Adipocyte (in vitro differentiated cells): ENCODE data around the gene SOCS7.

ENCODE experiments used
- DNase-seq: peaks from one replicate; pipeline ENCODE4 v3.0.0-alpha.2; 2015; ENCODE audit warnings: low read depth
- H3K27me3 ChIP-seq: replicated peaks from 2 replicates; pipeline ENCODE4 v1.7.0; 2013; ENCODE audit warnings: mild to moderate bottlenecking, low read length, moderate library complexity; ENCODE audit not compliant: control insufficient read depth, insufficient read depth
- H3K36me3 ChIP-seq: 2 replicates; pipeline ENCODE4 v1.7.0; 2013; ENCODE audit warnings: low read length, mild to moderate bottlenecking, moderate library complexity; ENCODE audit not compliant: control insufficient read depth, insufficient read depth, severe bottlenecking
- H3K4me1 ChIP-seq: 2 replicates; pipeline ENCODE4 v1.7.0; 2013; ENCODE audit warnings: mild to moderate bottlenecking, low read length, moderate library complexity; ENCODE audit not compliant: control insufficient read depth, insufficient read depth
- H3K4me3 ChIP-seq: 2 replicates; pipeline ENCODE4 v1.7.0; 2013; ENCODE audit warnings: mild to moderate bottlenecking, low read length, moderate library complexity
- H3K9ac ChIP-seq: 2 replicates; pipeline ENCODE4 v1.7.0; 2013; ENCODE audit warnings: mild to moderate bottlenecking, low read length, moderate library complexity
- H3K9me3 ChIP-seq: 2 replicates; pipeline ENCODE4 v1.7.0; 2013; ENCODE audit warnings: mild to moderate bottlenecking, low read length, moderate library complexity; ENCODE audit not compliant: control insufficient read depth

SOCS7 gene, protein sequence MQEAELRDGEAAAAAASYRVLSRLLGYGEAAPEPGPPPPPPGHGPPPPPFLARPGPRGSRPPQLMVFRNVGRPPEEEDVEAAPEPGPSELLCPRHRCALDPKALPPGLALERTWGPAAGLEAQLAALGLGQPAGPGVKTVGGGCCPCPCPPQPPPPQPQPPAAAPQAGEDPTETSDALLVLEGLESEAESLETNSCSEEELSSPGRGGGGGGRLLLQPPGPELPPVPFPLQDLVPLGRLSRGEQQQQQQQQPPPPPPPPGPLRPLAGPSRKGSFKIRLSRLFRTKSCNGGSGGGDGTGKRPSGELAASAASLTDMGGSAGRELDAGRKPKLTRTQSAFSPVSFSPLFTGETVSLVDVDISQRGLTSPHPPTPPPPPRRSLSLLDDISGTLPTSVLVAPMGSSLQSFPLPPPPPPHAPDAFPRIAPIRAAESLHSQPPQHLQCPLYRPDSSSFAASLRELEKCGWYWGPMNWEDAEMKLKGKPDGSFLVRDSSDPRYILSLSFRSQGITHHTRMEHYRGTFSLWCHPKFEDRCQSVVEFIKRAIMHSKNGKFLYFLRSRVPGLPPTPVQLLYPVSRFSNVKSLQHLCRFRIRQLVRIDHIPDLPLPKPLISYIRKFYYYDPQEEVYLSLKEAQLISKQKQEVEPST

GRCh38 chr17:38351412-38352222 lies at the start of gene SOCS7:
SOCS7 (plus strand) TSS chr17:38351844; CDS start chr17:38352053, 209 bp downstream.
- DNase-seq: peak; percentile 98
- H3K9ac ChIP-seq: peak within 1 kb of the TSS; percentile 91
- no peaks in the 10 kb centered on the region for H3K27me3 ChIP-seq
- H3K4me3 ChIP-seq: peak within 1 kb of the TSS; percentile 87
- peaks cover 26% of the 10 kb centered on the region for H3K4me1 ChIP-seq
- H3K9me3 ChIP-seq: no peaks in the 10 kb centered on the region
- no peaks in the 10 kb centered on the region for H3K36me3 ChIP-seq

- H3K4me1 ChIP-seq: no peaks in the 10 kb centered on the region
- no peaks in the 10 kb centered on the region for H3K9me3 ChIP-seq
- H3K27me3 ChIP-seq: no peaks in the 10 kb centered on the region
- H3K9ac ChIP-seq: no peak overlapping the region
- DNase-seq: no peak
- no peak overlapping the region for H3K4me3 ChIP-seq
- H3K36me3 ChIP-seq: peaks cover 20% of the 10 kb centered on the region
Observed at GRCh38 chr17:38315497-38315896, 36.1 kb upstream of the SOCS7 start.

- no peak for DNase-seq
- no peaks in the 10 kb centered on the region for H3K9me3 ChIP-seq
Observed at GRCh38 chr17:38317081-38317480, 34.6 kb upstream of the SOCS7 start.

GRCh38 chr17:38320482-38320881 lies 31.2 kb upstream of the SOCS7 start:
- Histone ChIP-seq H3K9ac (no peak overlapping the region), H3K36me3 (peaks cover 27% of the 10 kb centered on the region), H3K9me3 (no peaks in the 10 kb centered on the region), H3K4me1 (peaks cover 17% of the 10 kb centered on the region), H3K4me3 (no peak overlapping the region), H3K27me3 (no peaks in the 10 kb centered on the region)
- DNase-seq: no peak

More at GRCh38 chr17:38317081-38317480, 34.6 kb upstream of the SOCS7 start:
- H3K9ac ChIP-seq: no peak overlapping the region
- peaks cover 22% of the 10 kb centered on the region for H3K36me3 ChIP-seq
- H3K27me3 ChIP-seq: no peaks in the 10 kb centered on the region
- no peaks in the 10 kb centered on the region for H3K4me1 ChIP-seq
- no peak overlapping the region for H3K4me3 ChIP-seq

- Histone ChIP-seq H3K9ac (no peak overlapping the region), H3K27me3 (no peaks in the 10 kb centered on the region), H3K4me1 (peaks cover 21% of the 10 kb centered on the region), H3K36me3 (peaks cover 27% of the 10 kb centered on the region), H3K9me3 (no peaks in the 10 kb centered on the region), H3K4me3 (no peak overlapping the region)
- peak; percentile 80 for DNase-seq
Observed at GRCh38 chr17:38322156-38322779, 29.4 kb upstream of the SOCS7 start.

DNA sequence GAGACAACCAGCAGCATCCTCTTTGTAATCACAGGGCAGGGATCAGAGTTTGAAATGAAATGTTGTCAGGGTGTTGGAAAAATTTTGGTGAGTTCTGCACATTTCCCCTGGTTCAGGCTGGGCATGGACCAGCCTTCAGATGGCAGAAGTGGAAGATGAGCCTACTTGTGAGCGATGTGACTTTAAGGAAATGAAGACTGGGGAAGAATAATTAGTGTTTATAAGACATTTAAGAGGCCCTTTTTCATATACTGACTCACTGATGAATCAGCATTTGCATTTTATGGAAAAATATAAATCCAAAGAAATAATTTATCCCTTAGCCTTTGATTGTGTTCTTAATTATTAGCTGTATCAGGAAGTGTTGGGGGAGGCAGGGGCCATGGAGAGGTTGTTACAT lies 28.7 kb upstream of the SOCS7 start:
- H3K4me3 ChIP-seq: no peak overlapping the region
- H3K9ac ChIP-seq: no peak overlapping the region
- H3K36me3 ChIP-seq: peaks cover 27% of the 10 kb centered on the region
- DNase-seq: no peak
- H3K4me1 ChIP-seq: peaks cover 21% of the 10 kb centered on the region
- no peaks in the 10 kb centered on the region for H3K9me3 ChIP-seq
- no peaks in the 10 kb centered on the region for H3K27me3 ChIP-seq

DNA sequence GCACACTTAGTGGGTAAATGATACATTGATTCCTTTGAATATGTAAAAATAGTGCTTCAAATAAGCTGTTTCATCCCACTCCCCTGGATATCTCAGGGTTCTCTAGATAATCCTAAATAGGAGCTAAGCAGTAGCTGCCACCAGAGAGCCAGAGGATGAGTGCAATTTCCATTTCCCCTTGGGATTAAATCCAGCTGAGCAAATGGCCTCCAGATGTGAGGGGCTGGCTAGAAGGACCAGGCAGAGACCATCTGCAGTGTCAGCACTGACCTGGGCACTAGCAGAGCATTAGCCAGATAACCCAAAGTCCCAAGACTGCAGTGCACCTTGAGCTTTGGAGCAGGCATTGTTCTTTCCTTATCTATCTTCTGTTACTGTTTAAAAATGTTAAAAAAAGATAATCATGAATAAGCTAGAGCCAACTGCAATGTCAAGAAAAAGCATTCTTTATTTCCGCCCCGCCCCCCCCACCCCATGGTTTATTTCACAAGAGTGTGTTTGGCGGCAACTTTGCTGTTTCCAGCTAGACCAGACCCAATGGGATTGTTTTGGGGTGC lies 27.4 kb upstream of the SOCS7 start:
- no peak overlapping the region for H3K4me3 ChIP-seq
- DNase-seq: no peak
- no peak overlapping the region for H3K9ac ChIP-seq
- H3K9me3 ChIP-seq: no peaks in the 10 kb centered on the region
- H3K27me3 ChIP-seq: peaks cover 4% of the 10 kb centered on the region
- peaks cover 21% of the 10 kb centered on the region for H3K4me1 ChIP-seq
- peaks cover 27% of the 10 kb centered on the region for H3K36me3 ChIP-seq

DNA sequence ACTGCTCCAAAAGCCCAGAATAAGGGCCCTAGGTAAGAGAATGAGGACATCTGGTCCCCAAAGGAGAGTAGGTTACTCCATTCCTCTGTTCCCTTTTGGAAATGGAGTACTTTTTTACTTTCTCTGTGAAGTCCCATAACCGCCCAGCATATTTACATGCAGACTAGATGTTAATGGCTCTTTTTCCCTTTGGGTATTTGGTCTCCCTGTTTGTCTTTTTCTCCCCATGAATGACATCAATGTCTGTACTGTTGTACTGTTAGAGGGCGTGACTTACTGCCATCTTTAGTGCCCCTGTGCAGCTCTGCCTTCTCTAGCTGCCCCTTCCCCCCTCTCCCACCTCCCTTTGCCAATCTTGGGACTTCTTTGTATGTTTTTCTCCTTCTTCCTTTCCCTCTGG lies 26.9 kb upstream of the SOCS7 start:
- Histone ChIP-seq H3K4me1 (peaks cover 21% of the 10 kb centered on the region), H3K4me3 (no peak overlapping the region), H3K36me3 (peaks cover 22% of the 10 kb centered on the region), H3K27me3 (peaks cover 8% of the 10 kb centered on the region), H3K9me3 (no peaks in the 10 kb centered on the region), H3K9ac (no peak overlapping the region)
- no peak for DNase-seq

DNA sequence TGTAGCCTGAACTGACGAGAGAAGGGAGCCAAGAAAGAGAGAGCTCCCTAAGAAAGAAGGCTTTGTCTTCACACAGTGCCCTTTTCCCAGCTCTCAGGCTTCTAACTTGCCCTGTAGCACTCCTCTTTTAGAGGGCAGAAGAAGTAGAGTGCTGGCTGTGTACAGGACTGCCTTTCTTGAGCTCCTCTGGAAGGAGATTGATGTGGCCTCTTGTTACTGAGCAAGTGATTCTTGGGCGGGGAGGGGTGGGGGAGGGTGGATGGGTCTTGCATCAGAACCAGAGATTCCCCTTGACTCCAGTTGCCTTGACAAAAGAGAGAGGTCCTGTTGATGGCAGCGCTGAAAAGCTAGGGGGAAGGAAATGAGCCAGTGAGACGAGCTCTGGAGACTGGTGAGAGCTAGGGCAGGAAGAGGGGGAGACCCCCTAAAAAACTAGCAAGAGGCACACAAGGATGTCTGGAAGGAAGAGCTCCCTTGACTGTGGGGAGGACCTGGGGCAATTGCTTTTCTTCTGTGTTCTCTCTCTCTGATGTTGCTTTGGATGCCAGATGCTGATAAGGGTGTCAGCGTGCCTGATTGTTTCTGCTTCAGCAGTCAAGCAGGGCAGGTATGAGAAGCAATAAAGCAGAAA lies 26.3 kb upstream of the SOCS7 start:
- Histone ChIP-seq H3K36me3 (peaks cover 19% of the 10 kb centered on the region), H3K4me1 (peaks cover 21% of the 10 kb centered on the region), H3K27me3 (peaks cover 14% of the 10 kb centered on the region), H3K9ac (no peak overlapping the region), H3K4me3 (no peak overlapping the region), H3K9me3 (no peaks in the 10 kb centered on the region)
- peak; percentile 33 for DNase-seq

DNA sequence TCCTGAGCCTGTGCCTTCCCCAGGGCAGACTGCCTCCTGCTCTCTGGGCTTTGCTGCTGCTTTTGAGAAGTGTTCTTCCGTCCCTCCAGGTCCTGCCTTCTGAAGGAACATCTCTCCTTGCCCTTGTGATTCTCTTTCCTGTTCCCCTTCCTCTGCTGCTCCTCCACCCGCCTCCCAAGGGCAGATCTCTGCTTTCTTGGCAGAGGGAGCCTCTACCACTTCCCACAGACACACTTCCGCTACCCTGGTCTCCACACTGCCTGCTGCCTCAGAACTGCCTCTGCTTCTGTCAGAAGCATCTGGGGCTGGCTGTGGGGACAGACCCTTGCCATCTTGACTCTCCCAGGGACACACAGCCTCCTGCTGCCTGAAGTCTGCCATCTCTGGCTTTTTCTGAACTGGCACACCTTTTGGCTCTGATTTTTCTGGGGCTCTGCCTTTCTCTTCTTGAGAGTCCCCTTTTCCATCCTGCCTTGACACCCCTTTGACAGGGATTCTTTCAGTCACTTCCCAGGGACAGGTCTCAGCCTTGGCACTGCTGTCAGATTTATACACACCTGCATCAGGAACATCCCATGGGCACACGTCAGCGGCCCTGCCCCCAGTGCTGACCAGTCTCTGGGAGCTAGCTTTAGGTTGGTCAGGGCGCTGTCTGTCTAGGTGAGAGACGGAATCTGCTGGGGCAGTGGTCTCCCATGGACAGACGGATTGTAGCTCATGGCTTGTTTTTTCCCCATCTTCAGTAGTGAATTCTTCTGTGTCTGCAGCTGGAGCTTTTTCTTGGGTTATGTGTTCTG lies 24.4 kb upstream of the SOCS7 start:
- Histone ChIP-seq H3K4me1 (peaks cover 21% of the 10 kb centered on the region), H3K9me3 (no peaks in the 10 kb centered on the region), H3K9ac (no peak overlapping the region), H3K36me3 (peaks cover 10% of the 10 kb centered on the region), H3K27me3 (peaks cover 29% of the 10 kb centered on the region), H3K4me3 (no peak overlapping the region)
- no peak for DNase-seq
